SK-N-SH treated with all-trans-retinoic acid at 6 μM for 48 hours (cell line): Measurements from ENCODE around the gene SMYD3.

ENCODE experiments used
- CREB5 ChIP-seq: fragments of 250-450 bp; sonication (Bioruptor Pico); IDR thresholded peaks from 2 replicates; pipeline ENCODE4 v1.5.1; 2020; ENCODE audit warnings: low read depth, mild to moderate bottlenecking, moderate library complexity
- CSDC2 ChIP-seq: fragments of 250-450 bp; sonication (Bioruptor Pico); IDR thresholded peaks from 2 replicates; pipeline ENCODE4 v1.5.0; 2020; ENCODE audit warnings: mild to moderate bottlenecking, moderate library complexity
- ISL1 ChIP-seq: fragments of 250-450 bp; sonication (Bioruptor Pico); IDR thresholded peaks from 2 replicates; pipeline ENCODE4 v2.1.2; 2022; ENCODE audit warnings: mild to moderate bottlenecking, moderate library complexity
- TCF4 ChIP-seq: fragments of 250-450 bp; sonication (Bioruptor Pico); IDR thresholded peaks from 2 replicates; pipeline ENCODE4 v1.8.0; 2021; ENCODE audit warnings: mild to moderate bottlenecking, moderate library complexity, borderline replicate concordance
- ZNF565 ChIP-seq: fragments of 450-650 bp; formaldehyde crosslinking; conservative IDR thresholded peaks from 2 replicates; pipeline ENCODE4 v1.5.0; 2020; ENCODE audit warnings: low read depth, mild to moderate bottlenecking, moderate library complexity
- ZNF70 ChIP-seq: fragments of 450-650 bp; formaldehyde crosslinking; IDR thresholded peaks from 2 replicates; pipeline ENCODE4 v1.5.0; 2020; ENCODE audit warnings: mild to moderate bottlenecking, moderate library complexity

GRCh38 chr1:246383791-246384190 lies 123.3 kb downstream of the SMYD3 start:
- TF ChIP-seq ISL1 (CRISPR knock-in tag) (no peak), ZNF70 (CRISPR knock-in tag) (no peak), ZNF565 (CRISPR knock-in tag) (no peak), CSDC2 (CRISPR knock-in tag) (no peak), CREB5 (no peak), TCF4 (CRISPR knock-in tag) (no peak)
